A549 (cell line): ENCODE data around the gene CAMK4.

Experiments
- ESRRA ChIP-seq: fragments of 150-350 bp; IDR thresholded peaks from 2 replicates; pipeline ENCODE4 v1.6.1; 2014; ENCODE audit warnings: mild to moderate bottlenecking, low read length, borderline replicate concordance
- FOSL2 ChIP-seq, 2 experiments: fragments of 450-650 bp in 1 of 2; fragments of >200 bp in 1 of 2; sonication (Bioruptor Twin) in 1 of 2; formaldehyde crosslinking; IDR thresholded peaks; 2 replicates each; pipeline versions ENCODE4 v1.5.0 to v1.6.1; 2016 to 2020; ENCODE audit warnings: mild to moderate bottlenecking in 1 of 2, moderate library complexity in 1 of 2
- JUN ChIP-seq, 2 experiments: fragments of >200 bp; sonication (Bioruptor Twin); formaldehyde crosslinking; IDR thresholded peaks; 2 replicates in 1 of 2; 3 replicates in 1 of 2; pipeline ENCODE4 v1.6.1; 2016 to 2017
- SMC3 ChIP-seq: fragments of >200 bp; sonication (Bioruptor Twin); formaldehyde crosslinking; IDR thresholded peaks from 3 replicates; pipeline ENCODE4 v1.6.1; 2018; ENCODE audit warnings: inconsistent platforms
- TF ChIP-seq, protein P1 (sequence below): fragments of >200 bp; sonication (Bioruptor Twin); formaldehyde crosslinking; IDR thresholded peaks from 3 replicates; pipeline ENCODE4 v1.5.1; 2016

DNA sequence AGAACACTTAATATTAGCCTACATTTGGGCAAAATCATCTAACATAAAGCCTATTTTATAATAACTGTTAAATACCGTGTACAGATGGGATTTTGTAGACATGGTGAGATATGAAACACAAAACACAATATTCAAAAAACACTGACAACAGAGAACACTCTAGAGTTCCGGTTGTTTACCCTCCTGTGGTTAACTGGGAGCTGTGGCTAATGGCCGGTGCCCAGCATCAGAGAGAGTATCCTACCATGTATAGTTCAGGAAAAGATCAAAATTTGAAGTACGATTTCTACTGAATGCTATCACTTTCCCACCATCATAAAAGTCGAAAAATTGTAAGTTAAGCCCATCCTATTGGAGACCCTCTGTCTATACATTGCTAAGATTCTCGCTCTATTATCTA is 2.4 kb downstream of the CAMK4 start:
- TF ChIP-seq SMC3 (no peak), JUN (IDR thresholded peaks at IDR 0.05) (no peak), FOSL2 (IDR thresholded peaks at IDR 0.05) (no peak), FOSL2 (CRISPR knock-in tag; IDR thresholded peaks at IDR 0.05) (no peak), ESRRA (no peak)
- TF ChIP-seq, protein P1, sequence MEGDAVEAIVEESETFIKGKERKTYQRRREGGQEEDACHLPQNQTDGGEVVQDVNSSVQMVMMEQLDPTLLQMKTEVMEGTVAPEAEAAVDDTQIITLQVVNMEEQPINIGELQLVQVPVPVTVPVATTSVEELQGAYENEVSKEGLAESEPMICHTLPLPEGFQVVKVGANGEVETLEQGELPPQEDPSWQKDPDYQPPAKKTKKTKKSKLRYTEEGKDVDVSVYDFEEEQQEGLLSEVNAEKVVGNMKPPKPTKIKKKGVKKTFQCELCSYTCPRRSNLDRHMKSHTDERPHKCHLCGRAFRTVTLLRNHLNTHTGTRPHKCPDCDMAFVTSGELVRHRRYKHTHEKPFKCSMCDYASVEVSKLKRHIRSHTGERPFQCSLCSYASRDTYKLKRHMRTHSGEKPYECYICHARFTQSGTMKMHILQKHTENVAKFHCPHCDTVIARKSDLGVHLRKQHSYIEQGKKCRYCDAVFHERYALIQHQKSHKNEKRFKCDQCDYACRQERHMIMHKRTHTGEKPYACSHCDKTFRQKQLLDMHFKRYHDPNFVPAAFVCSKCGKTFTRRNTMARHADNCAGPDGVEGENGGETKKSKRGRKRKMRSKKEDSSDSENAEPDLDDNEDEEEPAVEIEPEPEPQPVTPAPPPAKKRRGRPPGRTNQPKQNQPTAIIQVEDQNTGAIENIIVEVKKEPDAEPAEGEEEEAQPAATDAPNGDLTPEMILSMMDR = no peak
